Kidney capillary endothelial cell (primary cell): ENCODE data around the gene KCNJ2.

Source experiments
- DNase-seq: peaks from one replicate; pipeline ENCODE4 v3.0.0-alpha.2; 2018; ENCODE audit warnings: low spot score

KCNJ2 gene

DNA sequence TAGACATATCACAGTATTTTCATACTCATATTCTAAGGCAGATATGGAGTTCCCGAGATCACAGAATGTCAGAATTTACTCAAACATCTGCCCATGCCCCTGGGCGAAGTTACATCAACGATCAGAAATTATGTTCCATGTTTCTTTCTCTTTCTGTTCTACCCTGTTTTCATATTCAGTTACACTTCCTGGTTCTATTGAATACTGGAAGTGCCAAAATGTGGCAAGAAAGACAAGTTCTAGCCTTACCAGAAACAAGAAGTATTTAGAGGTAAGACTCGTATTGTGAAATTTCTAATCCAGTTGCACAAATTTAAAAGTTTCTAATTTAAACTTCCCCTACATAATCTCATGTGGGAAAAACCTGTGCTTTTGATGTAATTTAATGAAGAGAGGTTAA is 36.1 kb downstream of the KCNJ2 start:
- DNase-seq: no peak

- no peak for DNase-seq
Measured at GRCh38 chr17:70206361-70207010, 37.2 kb downstream of the KCNJ2 start.

- no peak for DNase-seq
Measured at GRCh38 chr17:70207184-70207583, 37.9 kb downstream of the KCNJ2 start.

DNA sequence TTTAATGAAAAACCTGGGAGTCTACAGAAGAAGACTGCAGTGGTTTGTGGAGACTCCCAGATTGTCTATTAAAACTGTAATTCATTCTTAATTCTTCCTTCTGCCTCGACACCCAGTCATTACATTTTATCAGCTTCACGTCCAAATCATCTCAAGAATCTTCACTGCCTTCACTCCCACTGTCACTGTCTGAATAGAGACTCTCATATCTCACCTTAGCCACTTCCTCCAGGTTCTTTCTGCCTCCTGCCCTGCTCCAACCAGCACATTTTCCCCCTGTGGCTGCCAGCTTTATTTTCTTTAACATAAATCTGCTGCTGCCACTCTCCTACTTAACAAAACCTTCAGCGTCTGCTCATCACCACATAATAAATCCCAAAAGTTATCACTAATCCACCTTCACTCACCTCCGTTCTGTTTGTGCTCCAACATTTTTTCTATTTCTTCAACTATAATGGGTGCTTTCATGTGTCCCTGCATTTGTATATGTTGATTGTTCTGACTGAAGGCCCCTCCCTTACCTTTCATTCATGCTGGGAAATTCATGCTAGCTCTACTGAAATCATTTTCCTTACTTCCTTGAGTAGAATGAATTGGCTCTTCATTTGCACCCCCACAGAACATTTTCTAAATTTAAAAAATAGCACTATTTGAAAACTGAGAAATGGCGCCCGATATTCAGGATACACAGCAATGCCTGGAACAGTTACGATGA is 38.9 kb downstream of the KCNJ2 start:
- no peak for DNase-seq

- DNase-seq: no peak
Measured at GRCh38 chr17:70208825-70209555, 39.7 kb downstream of the KCNJ2 start.

GRCh38 chr17:70215656-70216055 is 46.3 kb downstream of the KCNJ2 start:
- DNase-seq: no peak

DNA sequence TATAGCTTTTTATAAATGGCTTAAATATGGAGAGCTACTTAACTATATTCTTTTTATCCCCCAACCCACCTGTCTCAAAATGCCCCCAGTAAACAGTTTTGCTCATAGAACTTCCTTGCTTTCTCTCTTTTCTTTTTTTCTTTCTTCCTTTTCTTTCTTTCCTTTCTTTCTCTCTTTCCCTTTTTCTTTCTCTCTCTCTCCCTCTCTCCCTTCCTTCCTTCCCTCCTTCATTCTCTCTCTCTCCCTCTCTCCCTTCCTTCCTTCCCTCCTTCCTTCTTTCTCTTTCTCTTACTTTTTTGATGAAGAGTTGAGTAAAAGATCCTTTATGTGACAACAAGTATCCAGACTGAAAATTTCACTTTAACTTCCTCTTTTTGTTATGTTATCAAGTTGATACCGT is 48.2 kb downstream of the KCNJ2 start:
- no peak for DNase-seq

DNA sequence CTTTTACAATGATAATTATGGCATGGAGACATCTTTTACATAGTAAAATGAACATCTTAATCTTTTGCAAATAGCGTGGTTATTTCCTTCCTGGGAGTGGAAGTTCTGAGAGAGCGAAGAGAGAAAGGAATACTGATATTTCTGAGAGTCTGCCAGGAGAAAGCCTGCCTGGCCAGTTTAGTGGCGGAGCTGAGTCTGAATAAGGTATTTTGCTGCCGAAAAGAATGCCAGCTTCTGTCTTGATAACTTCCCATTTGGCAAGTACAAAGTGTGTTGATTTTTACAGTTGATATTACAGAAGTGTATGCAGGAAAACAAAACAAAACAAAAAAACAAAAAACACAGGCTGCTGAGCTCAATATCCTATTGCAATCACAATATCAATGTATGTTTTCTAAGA is 55.9 kb downstream of the KCNJ2 start:
- DNase-seq: no peak
